CD4-positive, alpha-beta T cell treated with Interleukin-6 for 4 hours (primary cell): ENCODE data around the gene PRRT1B.
A peak's percentile ranks its signal among the peaks of the same experiment; 100 is the strongest.

Experiments
- DNase-seq: peaks from one replicate; pipeline ENCODE4 v3.0.0-alpha.2; 2020; ENCODE audit warnings: mixed read lengths

The PRRT1B gene

DNA sequence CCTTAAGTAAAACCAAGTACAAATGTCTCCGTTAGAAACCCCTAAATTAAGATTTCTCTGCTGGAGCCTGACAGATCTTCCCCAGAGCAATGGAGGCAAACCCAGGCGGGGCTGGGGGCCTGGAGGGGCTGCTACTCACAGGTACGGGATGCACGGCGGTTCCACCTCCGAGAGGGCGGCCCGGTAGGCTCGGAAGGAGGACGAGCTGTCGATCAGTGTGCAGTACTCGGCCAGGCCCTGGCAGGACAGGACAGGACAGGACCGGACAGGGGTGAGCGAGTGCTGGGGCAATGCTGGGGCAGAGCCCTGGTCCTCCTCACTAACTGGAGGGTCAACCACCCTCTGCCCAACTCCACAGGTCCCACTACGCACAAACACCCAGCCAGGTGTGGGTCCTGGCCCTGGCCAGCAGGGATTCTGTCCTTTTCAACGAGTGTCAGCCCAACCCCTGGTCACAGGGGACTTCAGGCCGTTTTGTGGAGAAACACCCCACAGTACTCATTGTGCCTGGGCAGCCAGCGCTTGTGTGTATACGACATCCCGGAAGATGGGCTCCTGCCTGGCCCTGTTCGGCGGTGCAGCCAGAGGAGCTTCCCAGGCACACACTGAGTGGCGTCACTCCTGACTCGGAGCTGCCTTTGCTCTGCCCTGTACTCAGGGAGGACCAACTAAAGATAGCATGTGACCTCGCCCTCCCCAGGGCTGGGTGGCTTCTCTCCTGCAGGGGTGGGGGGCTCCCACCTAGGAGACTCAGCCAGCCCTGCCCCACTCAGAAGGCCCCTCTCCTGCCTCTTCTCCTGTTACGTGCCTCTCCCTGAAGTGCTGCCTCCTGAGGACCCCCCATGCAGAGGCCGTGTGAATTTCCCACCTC is 37.4 kb downstream of the PRRT1B start:
- DNase-seq, result no peak

DNA sequence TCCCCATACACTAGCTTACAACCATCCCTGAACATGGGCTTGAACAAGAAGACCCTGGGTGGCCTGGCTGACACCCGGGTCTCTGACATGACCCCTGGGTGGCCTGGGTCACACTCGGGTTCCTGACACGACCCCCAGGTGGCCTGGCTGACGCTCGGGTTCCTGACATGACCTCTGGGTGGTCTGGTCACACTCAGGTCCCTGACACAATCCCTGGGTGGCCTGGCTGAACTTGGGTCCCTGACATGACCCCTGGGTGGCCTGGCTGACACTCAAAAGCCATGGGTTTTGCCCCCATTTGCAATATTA is 38.0 kb downstream of the PRRT1B start:
- DNase-seq, result no peak

GRCh38 chr9:131583836-131584555 is 38.7 kb downstream of the PRRT1B start:
- no peak for DNase-seq

GRCh38 chr9:131584858-131585257 is 39.5 kb downstream of the PRRT1B start:
- no peak for DNase-seq

GRCh38 chr9:131585375-131585774 is 40.1 kb downstream of the PRRT1B start:
- DNase-seq, result peak; percentile 67

GRCh38 chr9:131587331-131587730 is 42.0 kb downstream of the PRRT1B start:
- no peak for DNase-seq

DNA sequence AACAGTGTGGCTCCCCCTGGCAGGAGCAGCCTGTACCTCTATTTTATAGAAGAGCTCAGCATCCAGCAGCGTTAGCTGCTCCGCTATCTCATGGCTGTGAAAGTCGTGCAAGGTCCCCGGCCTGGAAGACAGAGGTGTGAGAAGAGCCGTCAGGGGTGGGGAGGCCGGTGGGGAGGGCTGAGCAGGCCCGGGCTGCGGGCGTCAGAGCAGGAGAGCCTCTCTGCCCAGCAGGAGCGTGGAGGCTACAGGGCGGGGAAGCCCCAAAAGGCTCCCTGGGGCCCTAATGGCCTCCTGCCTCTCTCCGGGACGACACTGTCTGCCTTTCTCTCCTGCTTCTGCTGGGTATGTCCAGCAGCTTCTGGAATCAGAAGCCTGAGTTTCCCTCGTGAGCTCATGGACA is 42.6 kb downstream of the PRRT1B start:
- DNase-seq, result no peak

GRCh38 chr9:131588396-131588795 is 43.1 kb downstream of the PRRT1B start:
- no peak for DNase-seq

- DNase-seq, result no peak
Observed at GRCh38 chr9:131589124-131589711, 43.9 kb downstream of the PRRT1B start.

DNA sequence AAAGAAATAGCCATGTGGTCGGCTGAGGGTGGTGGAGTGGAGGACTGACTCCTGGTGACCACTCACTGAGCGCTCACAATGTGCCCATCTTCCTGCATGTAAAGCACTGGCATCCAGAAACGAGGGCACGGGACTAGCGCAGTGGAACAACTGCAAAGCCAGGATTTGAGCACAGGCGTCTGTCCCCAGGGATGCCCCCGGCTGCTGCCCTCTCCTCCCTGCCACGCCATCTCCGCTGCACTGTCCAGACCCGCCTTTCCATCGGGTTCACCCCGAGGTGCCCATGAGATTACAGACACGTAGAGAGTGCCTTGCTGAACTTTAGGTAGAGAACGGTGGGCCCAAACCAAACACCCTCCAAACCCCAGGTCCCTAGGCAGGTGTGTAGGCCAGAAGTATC is 44.7 kb downstream of the PRRT1B start:
- no peak for DNase-seq

GRCh38 chr9:131590449-131590848 is 45.1 kb downstream of the PRRT1B start:
- DNase-seq, result peak; percentile 39

DNA sequence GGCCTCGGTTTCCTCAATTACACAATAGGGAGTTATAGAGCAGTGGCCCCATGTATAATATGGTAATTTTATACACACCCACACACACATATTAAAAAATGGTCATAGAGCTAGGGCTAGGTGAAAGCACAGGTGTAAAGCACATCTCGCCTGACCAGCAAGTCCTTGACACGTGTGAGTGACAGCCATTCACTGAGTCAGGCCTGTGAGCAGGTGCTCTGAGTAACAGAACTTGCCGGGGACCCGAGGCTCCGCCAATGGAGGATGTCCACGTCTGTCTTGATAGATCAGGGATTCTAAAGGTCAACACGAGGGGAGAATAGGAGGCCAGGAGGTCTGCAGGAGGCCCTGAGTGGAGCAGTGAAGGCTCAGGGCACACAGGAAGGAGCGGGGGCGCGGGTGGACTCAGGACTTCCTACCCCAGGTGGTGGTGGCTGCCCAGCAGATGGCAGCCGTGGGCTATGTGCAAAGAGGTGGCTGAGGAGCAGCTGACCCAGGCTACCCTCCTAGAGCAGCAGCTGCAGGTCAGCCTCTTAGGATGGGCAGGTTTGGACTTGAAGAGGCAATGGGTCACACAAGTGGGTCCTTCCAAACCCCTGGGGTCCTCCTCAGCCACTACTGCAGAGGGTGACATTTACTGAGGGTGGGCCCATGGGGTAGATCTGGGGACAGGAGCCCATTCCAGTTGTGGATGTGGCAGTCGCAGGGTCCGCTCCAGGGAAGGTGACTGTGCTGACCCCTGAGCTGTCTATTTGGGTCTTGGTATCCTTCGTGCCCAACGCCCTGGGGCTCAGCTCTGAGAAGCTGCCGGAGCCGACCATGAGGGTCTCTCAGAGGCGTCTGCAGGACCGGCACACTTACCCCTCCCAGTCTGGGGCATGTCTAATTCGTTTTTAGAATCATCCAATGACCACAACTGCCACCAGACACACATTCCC is 45.9 kb downstream of the PRRT1B start:
- DNase-seq, result peak; percentile 84

DNA sequence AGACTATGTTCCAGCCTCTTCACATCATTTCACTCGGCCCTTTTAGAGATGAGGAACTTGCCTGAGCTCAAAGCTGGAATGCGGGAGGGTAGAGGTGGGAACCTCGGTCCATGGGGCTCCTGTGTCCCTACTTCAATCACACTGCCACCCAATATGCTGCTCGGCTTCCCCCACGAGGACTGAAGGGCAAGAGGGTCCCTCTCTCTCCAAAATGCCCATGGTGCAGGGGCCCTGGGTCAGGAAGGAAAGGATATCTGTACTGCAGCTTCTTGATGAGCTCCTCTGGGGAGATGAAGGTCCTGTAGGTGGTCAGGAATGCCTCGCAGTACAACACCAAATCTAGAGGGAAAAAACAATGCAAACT is 46.5 kb downstream of the PRRT1B start:
- DNase-seq, result no peak

DNA sequence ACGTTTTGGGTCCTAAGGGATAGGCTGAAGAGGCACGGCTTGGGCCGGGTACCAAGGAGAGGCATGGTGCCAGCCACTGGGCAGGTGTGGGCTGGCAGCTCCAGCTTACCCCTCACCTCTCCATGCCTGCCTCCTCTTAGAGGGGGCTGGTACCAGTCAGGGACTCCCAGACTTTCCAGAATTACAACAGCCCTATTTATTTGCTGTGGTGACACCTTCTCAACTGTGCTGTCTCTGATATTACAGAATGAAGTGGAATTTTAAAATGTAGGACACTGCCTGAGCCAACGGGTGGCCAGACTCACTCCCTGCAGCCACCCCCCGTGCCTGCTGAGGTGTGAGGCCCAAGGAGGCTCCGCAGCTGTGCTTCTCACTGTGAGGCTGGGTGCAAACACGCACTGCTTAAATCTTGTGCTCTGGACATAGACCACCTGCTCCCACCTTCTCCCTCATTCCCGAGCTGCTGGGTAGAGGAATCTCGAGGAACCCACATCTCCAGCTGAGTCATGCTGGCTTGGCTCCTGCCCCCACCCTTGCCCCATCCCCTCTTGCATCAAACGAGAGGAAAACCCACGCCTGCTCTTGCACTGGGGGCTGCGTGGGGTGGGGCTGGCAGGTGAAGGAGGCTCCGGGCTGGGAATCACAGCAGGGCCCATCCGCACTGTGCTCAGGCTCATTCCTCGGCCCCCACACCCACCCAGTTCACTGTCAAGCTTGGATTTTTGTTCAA is 47.9 kb downstream of the PRRT1B start:
- DNase-seq, result no peak

- DNase-seq, result no peak
Observed at GRCh38 chr9:131593936-131594665, 48.8 kb downstream of the PRRT1B start.

DNA sequence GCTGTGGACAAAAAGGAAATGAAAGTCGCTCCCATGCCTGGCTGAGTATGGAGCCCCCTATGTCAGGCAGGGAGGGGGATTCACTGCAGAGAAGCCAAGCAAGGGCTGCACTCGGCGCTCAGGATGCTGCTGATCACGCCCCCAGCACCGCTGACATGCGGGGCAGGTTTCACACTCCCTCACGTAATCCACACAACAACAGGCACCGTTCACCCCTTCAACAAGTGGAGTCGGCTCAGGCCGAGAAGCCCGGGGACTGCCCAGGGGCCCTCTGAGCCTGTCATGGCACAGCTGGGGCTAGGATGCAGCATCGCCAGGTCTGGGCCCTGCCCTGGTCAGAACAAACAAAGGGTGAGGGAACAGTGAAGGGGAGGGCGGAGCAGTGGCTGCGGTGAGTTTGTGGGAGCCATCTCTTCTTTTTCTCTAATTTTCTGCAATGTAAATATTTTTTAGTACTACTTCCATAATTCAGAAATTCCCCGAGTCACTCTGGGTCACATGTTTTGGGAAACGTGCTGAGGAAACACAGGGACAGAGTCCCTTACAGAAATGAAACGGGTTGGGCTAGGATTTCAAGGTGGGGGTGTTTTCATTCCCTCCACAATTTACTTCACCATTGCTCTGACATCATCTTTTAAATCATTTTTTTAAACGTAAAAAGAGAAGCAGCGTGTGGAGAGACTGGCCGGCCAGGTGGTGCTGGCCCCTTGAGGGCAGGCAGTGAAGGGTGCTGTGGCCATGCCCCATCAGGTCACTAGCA is 49.8 kb downstream of the PRRT1B start:
- no peak for DNase-seq

DNA sequence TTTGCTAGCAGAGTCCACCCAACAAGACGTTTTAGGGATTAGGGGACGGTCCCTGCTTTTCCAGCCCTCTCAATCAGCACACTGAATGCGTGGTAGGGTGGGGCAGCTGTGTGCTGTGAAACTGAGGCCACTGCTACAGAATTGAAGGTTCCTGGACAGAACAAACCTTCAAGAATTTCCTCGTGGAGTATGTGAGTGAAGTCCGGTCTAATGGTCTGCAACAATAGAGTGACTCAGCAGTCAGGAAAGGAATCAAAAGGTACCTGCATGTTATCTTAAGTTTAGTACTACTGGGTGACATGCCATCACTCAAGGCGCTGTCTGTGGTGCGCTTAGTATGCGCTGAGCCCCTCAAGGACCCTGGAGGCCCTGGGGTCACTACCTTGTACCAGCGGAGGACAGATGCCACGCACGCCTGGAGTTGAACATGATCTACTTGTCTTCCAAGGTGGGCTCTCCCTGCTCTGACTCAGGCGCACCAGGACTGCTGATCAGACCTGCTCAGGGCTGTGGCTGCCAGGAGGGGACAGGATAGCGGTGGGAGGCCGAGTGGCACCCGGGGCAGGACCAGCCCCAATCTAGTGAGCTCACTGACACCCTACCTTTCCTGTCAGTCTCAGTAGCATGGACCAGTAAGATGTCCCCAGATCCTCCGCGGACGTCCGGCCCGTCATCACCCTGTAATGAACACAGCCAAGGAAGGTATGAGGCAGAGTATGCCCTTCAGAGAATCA is 50.5 kb downstream of the PRRT1B start:
- DNase-seq, result no peak

- DNase-seq, result no peak
Observed at GRCh38 chr9:131596430-131596743, 51.1 kb downstream of the PRRT1B start.

DNA sequence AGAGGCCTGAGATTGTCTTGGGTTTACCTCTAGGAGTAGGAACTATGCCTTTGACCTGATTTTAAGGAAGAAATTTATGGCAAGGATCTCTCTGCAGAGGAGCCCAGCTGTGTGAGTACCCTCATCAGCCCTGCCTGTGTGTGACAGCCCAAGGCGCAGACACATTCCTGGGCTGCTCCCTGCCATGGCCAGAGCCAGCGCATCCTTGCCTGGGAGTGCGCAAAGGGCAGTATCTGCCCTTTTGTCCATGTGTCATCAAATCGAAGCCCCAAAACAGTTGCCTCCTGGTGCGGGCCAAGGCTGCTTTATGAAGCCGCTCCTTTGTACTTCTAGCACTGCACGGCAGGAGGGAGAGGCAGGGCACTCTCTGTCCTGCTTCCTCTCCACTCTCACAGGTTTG is 51.9 kb downstream of the PRRT1B start:
- no peak for DNase-seq

DNA sequence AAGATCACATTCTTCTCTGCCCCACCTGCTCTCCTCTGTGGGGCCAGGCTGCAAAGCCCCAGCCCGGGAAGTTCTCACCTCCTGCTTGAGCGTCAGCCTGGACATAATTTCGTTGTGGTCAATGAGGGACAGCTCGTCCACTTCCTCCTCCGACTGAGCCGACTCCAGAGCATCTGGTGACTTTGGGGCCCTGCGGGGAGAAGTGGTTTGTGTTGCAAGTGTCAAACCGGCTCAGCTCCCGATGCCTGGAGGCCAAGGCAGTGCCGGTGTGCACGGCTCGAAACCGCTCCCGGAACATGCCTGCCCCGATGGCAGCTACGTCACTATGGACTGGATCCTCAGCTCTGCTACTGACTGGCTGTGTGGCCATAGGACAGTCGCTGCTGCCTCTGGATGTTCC is 52.8 kb downstream of the PRRT1B start:
- no peak for DNase-seq
